Uterus (tissue), 4 donors: ENCODE measurements around the gene AHCYL2. TPM values are rescaled to one million over a fixed set of nuclear protein-coding genes. Genes with fewer than 3 reads are reported as not detected.

Source experiments
- DNase-seq, 2 donors: peaks; one replicate each; pipeline ENCODE4 v3.0.0-alpha.2; 2019 to 2020
- H3K27ac ChIP-seq, 2 donors: fragments of 200-600 bp; sonication (generic); 1 replicate in 1 of 2; 2 replicates in 1 of 2; pipeline ENCODE4 v1.5.1; 2016 to 2018
- H3K27me3 ChIP-seq, 2 donors: fragments of 200-600 bp; sonication (generic); one replicate each; pipeline ENCODE4 v1.5.1; 2018 to 2019; ENCODE audit warnings: control low read depth in 1 of 2
- H3K36me3 ChIP-seq, 2 donors: fragments of 200-600 bp; sonication (generic); one replicate each; pipeline ENCODE4 v1.5.1; 2019; ENCODE audit warnings: control low read depth in 1 of 2
- H3K4me1 ChIP-seq, 2 donors: fragments of 200-600 bp; sonication (generic); one replicate each; pipeline ENCODE4 v1.5.1; 2018 to 2019; ENCODE audit warnings: control low read depth in 1 of 2
- H3K4me3 ChIP-seq, 2 donors: fragments of 200-600 bp; sonication (generic); 1 replicate in 1 of 2; 2 replicates in 1 of 2; pipeline ENCODE4 v1.5.1; 2018 to 2019; ENCODE audit warnings: mild to moderate bottlenecking in 1 of 2
- H3K9me3 ChIP-seq, 2 donors: fragments of 200-600 bp; sonication (generic); one replicate each; pipeline ENCODE4 v1.5.1; 2019; ENCODE audit warnings: control low read depth in 1 of 2
- POLR2A ChIP-seq, 2 donors: fragments of 450-650 bp; IDR thresholded peaks; one replicate each; pipeline ENCODE4 v1.6.1; 2016; ENCODE audit warnings: antibody characterized with exemption in 2 of 2, mild to moderate bottlenecking in 1 of 2, moderate library complexity in 1 of 2
- intact Hi-C: fragments of 100-400 bp; cut with DNase I; formaldehyde crosslinking; loops from one replicate; pipeline ENCODE4 v1.15.1; 2023; ENCODE audit warnings: low total_unique reads
- total RNA-seq, 4 donors: library from RNA; depleted of rRNA in 3 of 4; stranded (reverse); fragments of >200 nt in 3 of 4; gene quantifications; one replicate each; pipeline versions ENCODE4 v1.1.0 to v1.2.4, GENCODE V29; 2014 to 2023
- TF ChIP-seq, protein P1 (sequence below), 4 experiments: fragments of 200-600 bp in 2 of 4; fragments of 450-650 bp in 2 of 4; sonication (generic) in 2 of 4; IDR thresholded peaks; one replicate each; pipeline ENCODE4 v1.5.1; 2016 to 2019; ENCODE audit warnings: antibody characterized with exemption in 4 of 4, mild to moderate bottlenecking in 2 of 4, moderate library complexity in 1 of 4
- donor health status: DM: yes; HTN: yes; CAD: no.

Gene AHCYL2
- total RNA-seq, 4 donors from 2014 or later: 5.6 to 29.2 (median 23.7) TPM

DNA sequence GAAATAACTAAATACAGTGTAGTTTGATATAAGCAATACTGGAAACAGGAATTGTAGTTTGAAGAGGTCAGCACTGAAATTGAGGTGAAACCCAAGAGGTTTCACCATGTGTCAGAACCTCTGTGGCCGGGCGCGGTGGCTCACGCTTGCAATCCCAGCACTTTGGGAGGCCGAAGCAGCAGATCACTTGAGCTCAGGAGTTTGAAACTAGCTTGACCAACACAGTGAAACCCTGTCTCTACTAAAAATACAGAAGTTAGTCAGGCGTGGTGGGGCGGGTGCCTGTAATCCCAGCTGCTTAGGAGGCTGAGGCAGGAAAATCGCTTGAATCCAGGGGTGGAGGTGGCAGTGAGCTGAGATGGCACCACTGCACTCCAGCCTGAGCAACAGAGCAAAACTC, 13.7 kb downstream of the AHCYL2 start:
- TF ChIP-seq, protein P1, sequence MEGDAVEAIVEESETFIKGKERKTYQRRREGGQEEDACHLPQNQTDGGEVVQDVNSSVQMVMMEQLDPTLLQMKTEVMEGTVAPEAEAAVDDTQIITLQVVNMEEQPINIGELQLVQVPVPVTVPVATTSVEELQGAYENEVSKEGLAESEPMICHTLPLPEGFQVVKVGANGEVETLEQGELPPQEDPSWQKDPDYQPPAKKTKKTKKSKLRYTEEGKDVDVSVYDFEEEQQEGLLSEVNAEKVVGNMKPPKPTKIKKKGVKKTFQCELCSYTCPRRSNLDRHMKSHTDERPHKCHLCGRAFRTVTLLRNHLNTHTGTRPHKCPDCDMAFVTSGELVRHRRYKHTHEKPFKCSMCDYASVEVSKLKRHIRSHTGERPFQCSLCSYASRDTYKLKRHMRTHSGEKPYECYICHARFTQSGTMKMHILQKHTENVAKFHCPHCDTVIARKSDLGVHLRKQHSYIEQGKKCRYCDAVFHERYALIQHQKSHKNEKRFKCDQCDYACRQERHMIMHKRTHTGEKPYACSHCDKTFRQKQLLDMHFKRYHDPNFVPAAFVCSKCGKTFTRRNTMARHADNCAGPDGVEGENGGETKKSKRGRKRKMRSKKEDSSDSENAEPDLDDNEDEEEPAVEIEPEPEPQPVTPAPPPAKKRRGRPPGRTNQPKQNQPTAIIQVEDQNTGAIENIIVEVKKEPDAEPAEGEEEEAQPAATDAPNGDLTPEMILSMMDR (IDR thresholded peaks at IDR 0.05): no peak
- TF ChIP-seq POLR2A (IDR thresholded peaks at IDR 0.05): no peak
- no peak overlapping the region for H3K4me3 ChIP-seq
- intact Hi-C loops: no loop called here
- H3K27me3 ChIP-seq: no peaks in the 10 kb centered on the region
- H3K4me1 ChIP-seq: no peaks in the 10 kb centered on the region
- no peaks in the 10 kb centered on the region for H3K36me3 ChIP-seq
- H3K27ac ChIP-seq: no peak overlapping the region
- no peaks in the 10 kb centered on the region for H3K9me3 ChIP-seq
- DNase-seq: no peak

DNA sequence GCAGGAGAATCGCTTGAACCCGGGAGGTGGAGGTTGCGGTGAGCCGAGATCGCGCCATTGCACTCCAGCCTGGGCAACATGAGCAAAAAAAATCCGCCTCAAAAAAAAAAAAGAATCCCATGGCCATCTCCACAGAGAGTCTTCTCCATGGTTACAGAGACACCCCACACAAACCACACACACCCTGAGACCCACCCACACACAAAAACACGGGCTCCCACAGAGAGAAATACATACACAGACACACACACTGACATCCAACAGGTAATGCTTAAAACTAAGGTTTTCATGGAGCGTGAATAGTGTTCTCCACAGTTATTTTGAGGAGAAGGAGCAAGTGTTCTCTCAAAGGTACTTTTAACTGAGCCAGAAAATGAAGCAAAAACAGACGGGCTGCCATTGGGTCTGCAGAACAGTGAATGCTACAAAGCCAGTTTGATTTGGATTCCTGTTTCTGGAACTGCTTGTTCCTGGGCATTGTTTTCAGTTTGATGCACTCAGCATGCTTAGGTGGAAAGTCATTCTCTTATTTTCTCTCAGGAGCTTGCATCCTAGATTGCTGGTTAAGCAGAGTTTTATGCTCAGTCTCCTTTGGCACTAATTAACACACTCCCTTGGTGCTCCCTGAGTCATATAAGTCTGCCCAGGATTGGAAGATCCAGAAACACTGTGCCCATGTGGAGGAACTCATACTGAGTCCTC, 15.4 kb downstream of the AHCYL2 start:
- intact Hi-C loops: no loop called here
- Histone ChIP-seq H3K4me3 (no peak overlapping the region), H3K36me3 (no peaks in the 10 kb centered on the region), H3K27me3 (no peaks in the 10 kb centered on the region), H3K9me3 (no peaks in the 10 kb centered on the region), H3K27ac (no peak overlapping the region), H3K4me1 (no peaks in the 10 kb centered on the region)
- TF ChIP-seq POLR2A (IDR thresholded peaks at IDR 0.05): no peak
- TF ChIP-seq, protein P1 (IDR thresholded peaks at IDR 0.05): no peak
- DNase-seq: no peak

DNA sequence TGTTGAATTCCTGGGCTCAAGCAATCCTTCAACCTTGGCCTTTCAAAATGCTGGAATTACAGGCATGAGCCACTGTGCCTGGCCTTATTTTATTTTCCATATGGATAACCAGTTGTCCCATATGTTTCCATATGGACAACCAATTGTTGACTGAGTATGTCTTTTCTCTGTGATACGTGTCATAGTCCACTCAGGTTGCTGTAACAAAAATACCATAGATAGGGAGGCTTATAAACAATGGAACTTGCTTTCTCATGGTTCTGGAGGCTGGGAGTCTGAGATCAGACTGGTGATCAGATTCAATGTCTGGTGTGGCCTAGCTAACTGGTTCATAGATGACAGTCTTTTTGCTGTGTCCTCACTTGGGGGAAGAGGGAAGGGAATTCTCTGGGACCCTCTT, 19.4 kb downstream of the AHCYL2 start:
- DNase-seq: no peak
- Histone ChIP-seq H3K4me3 (no peak overlapping the region), H3K4me1 (no peaks in the 10 kb centered on the region), H3K27me3 (no peaks in the 10 kb centered on the region), H3K9me3 (no peaks in the 10 kb centered on the region), H3K27ac (no peak overlapping the region), H3K36me3 (no peaks in the 10 kb centered on the region)
- intact Hi-C loops: no loop called here
- TF ChIP-seq, protein P1 (IDR thresholded peaks at IDR 0.05): no peak
- TF ChIP-seq POLR2A (IDR thresholded peaks at IDR 0.05): no peak

DNA sequence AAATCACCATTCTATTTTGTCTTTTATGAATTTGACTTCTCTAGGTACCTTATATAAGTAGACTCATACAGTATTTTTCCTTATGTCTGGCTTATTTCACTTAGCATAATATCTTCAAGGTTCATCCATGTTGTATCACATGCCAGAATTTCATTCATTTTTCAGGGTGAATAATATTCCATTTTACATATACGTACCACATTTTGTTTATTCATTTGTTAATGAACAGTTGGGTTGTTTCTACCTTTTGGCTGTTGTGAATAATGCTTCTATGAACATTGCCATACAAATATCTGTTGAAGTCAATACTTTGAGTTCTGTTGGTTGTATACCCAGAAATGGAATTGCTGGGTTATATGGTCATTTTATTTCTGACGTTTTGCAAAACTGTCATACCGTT, 20.7 kb downstream of the AHCYL2 start:
- H3K27me3 ChIP-seq: no peaks in the 10 kb centered on the region
- TF ChIP-seq, protein P1 (IDR thresholded peaks at IDR 0.05): no peak
- TF ChIP-seq POLR2A (IDR thresholded peaks at IDR 0.05): no peak
- no peak overlapping the region for H3K27ac ChIP-seq
- DNase-seq: no peak
- H3K4me1 ChIP-seq: no peaks in the 10 kb centered on the region
- H3K4me3 ChIP-seq: no peak overlapping the region
- no peaks in the 10 kb centered on the region for H3K9me3 ChIP-seq
- intact Hi-C loops: no loop called here
- no peaks in the 10 kb centered on the region for H3K36me3 ChIP-seq

DNA sequence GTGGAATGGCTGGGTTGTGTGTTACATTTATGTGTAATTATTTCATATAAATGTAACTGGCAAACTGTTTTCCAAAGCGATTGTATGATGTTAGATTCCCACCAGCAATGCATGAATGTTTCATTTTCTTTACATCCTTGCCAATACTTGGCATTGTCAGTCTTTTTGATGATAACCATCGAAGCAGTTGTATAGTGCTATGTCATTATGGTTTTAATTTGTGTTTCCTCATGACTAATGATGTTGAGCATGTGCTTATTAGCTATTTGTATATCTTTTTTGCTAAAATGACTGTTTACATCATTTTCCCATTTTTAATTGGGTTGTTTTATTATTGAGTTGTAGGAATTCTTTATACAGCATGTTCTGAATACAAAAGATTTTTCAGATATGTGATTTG, 22.3 kb downstream of the AHCYL2 start:
- H3K4me1 ChIP-seq: no peaks in the 10 kb centered on the region
- H3K4me3 ChIP-seq: no peak overlapping the region
- H3K36me3 ChIP-seq: no peaks in the 10 kb centered on the region
- no peak overlapping the region for H3K27ac ChIP-seq
- TF ChIP-seq POLR2A (IDR thresholded peaks at IDR 0.05): no peak
- TF ChIP-seq, protein P1 (IDR thresholded peaks at IDR 0.05): no peak
- no peak for DNase-seq
- intact Hi-C loops: no loop called here
- H3K27me3 ChIP-seq: no peaks in the 10 kb centered on the region
- H3K9me3 ChIP-seq: no peaks in the 10 kb centered on the region
